HepG2 (cell line): ENCODE measurements around the gene GRB10. TPM values are rescaled to one million over a fixed set of nuclear protein-coding genes. Genes with fewer than 3 reads are reported as not detected.

ENCODE experiments used
- GABPA ChIP-seq, 2 experiments: IDR thresholded peaks; 2 replicates each; pipeline ENCODE4 v1.6.1; 2011 to 2016; ENCODE audit warnings: low read depth in 2 of 2, low read length in 1 of 2, missing biosample characterization in 1 of 2, missing genetic modification characterization in 1 of 2
- GATAD2A ChIP-seq: IDR thresholded peaks from 2 replicates; pipeline ENCODE4 v1.6.1; 2016
- HMG20A ChIP-seq: IDR thresholded peaks from 2 replicates; pipeline ENCODE4 v1.6.1; 2016; ENCODE audit warnings: borderline replicate concordance
- KDM6A ChIP-seq: IDR thresholded peaks from 2 replicates; pipeline ENCODE4 v1.6.1; 2016; ENCODE audit warnings: low read depth
- MAFK ChIP-seq, 2 experiments: IDR thresholded peaks in 1 of 2; conservative IDR thresholded peaks in 1 of 2; 2 replicates each; pipeline ENCODE4 v1.6.1; 2011; ENCODE audit warnings: improper control_type of control experiment in 2 of 2, low read length in 2 of 2
- MATR3 ChIP-seq: sonication (generic); formaldehyde crosslinking; IDR thresholded peaks from 2 replicates; pipeline ENCODE4 v1.4.0; 2020; ENCODE audit warnings: missing genetic modification reagents
- NCOA2 ChIP-seq: sonication (generic); formaldehyde crosslinking; IDR thresholded peaks from 2 replicates; pipeline ENCODE4 v1.8.0; 2022; ENCODE audit warnings: inconsistent platforms
- NFIC ChIP-seq: IDR thresholded peaks from 2 replicates; pipeline ENCODE4 v1.6.1; 2012; ENCODE audit warnings: mild to moderate bottlenecking, low read length, inconsistent platforms
- SIX1 ChIP-seq: sonication (generic); formaldehyde crosslinking; IDR thresholded peaks from 2 replicates; pipeline ENCODE4 v1.4.0; 2020; ENCODE audit warnings: missing genetic modification reagents, borderline replicate concordance
- SOX13 ChIP-seq, 3 experiments: fragments of 450-650 bp in 1 of 3; sonication (generic) in 1 of 3; formaldehyde crosslinking in 1 of 3; IDR thresholded peaks in 2 of 3; conservative IDR thresholded peaks in 1 of 3; 2 replicates each; pipeline versions ENCODE4 v1.5.0 to v1.6.1; 2016 to 2020; ENCODE audit warnings: antibody characterized with exemption in 1 of 3, mild to moderate bottlenecking in 1 of 3, missing compliant biosample characterization in 1 of 3, missing genetic modification reagents in 1 of 3, moderate library complexity in 1 of 3
- TBX3 ChIP-seq: fragments of 450-650 bp; IDR thresholded peaks from 2 replicates; pipeline ENCODE4 v1.6.1; 2017; ENCODE audit warnings: antibody characterized with exemption, mild to moderate bottlenecking, inconsistent platforms, borderline replicate concordance
- TCF7 ChIP-seq: sonication (generic); IDR thresholded peaks from 2 replicates; pipeline ENCODE4 v1.6.1; 2016; ENCODE audit warnings: antibody characterized with exemption, low read depth
- U2AF2 ChIP-seq: fragments of 200-400 bp; formaldehyde crosslinking; IDR thresholded peaks from 2 replicates; pipeline ENCODE4 v1.6.1; 2017; ENCODE audit warnings: low read depth, mild to moderate bottlenecking, low read length
- ZNF121 ChIP-seq: sonication (generic); formaldehyde crosslinking; IDR thresholded peaks from 2 replicates; pipeline ENCODE4 v1.5.0; 2020; ENCODE audit warnings: mild to moderate bottlenecking, missing genetic modification reagents
- ZNF609 ChIP-seq: sonication (generic); formaldehyde crosslinking; IDR thresholded peaks from 2 replicates; pipeline ENCODE4 v1.4.0; 2020; ENCODE audit warnings: mild to moderate bottlenecking, missing genetic modification reagents, borderline replicate concordance
- ZNF672 ChIP-seq: sonication (generic); formaldehyde crosslinking; IDR thresholded peaks from 2 replicates; pipeline ENCODE4 v1.8.1; 2022; ENCODE audit warnings: missing genetic modification reagents
- polyA plus RNA-seq, 8 experiments: library from polyadenylated mRNA; depleted of rRNA in 3 of 8; stranded (reverse) in 7 of 8; unstranded in 1 of 8; fragments of >200 nt; fragmentation: Illumina TruSeq in 4 of 8; extraction: Trizol in 4 of 8; gene quantifications; 2 replicates each; pipeline versions ENCODE4 v1.2.1 to v1.2.3, GENCODE V29; 2011 to 2016; ENCODE audit warnings: low read depth in 4 of 8, missing spikeins in 1 of 8, mixed read lengths in 1 of 8; ENCODE audit not compliant: insufficient read depth in 1 of 8
- total RNA-seq, 5 experiments: library from RNA; depleted of rRNA; stranded (reverse); fragments of >200 nt; fragmentation: Illumina TruSeq; extraction: Trizol; gene quantifications; 2 replicates each; pipeline ENCODE4 v1.2.3, GENCODE V29; 2016; ENCODE audit warnings: low read depth in 1 of 5
- TF ChIP-seq, protein P1 (sequence below): sonication (generic); formaldehyde crosslinking; IDR thresholded peaks from 2 replicates; pipeline ENCODE4 v1.5.1; 2020; ENCODE audit warnings: mild to moderate bottlenecking, missing genetic modification reagents, borderline replicate concordance
- TF ChIP-seq, protein P2 (sequence below): sonication (generic); formaldehyde crosslinking; IDR thresholded peaks from 2 replicates; pipeline ENCODE4 v1.4.0; 2020; ENCODE audit warnings: missing genetic modification reagents

The GRB10 gene
- total and polyA plus RNA-seq, 2 of the 13 experiments (the other 11 are each of a cell fraction or from before 2014, with no cell fraction given) = 4.0 to 6.8 TPM

GRCh38 chr7:50718876-50719275, 63.8 kb downstream of the GRB10 start (continued):
- TF ChIP-seq, protein P1, sequence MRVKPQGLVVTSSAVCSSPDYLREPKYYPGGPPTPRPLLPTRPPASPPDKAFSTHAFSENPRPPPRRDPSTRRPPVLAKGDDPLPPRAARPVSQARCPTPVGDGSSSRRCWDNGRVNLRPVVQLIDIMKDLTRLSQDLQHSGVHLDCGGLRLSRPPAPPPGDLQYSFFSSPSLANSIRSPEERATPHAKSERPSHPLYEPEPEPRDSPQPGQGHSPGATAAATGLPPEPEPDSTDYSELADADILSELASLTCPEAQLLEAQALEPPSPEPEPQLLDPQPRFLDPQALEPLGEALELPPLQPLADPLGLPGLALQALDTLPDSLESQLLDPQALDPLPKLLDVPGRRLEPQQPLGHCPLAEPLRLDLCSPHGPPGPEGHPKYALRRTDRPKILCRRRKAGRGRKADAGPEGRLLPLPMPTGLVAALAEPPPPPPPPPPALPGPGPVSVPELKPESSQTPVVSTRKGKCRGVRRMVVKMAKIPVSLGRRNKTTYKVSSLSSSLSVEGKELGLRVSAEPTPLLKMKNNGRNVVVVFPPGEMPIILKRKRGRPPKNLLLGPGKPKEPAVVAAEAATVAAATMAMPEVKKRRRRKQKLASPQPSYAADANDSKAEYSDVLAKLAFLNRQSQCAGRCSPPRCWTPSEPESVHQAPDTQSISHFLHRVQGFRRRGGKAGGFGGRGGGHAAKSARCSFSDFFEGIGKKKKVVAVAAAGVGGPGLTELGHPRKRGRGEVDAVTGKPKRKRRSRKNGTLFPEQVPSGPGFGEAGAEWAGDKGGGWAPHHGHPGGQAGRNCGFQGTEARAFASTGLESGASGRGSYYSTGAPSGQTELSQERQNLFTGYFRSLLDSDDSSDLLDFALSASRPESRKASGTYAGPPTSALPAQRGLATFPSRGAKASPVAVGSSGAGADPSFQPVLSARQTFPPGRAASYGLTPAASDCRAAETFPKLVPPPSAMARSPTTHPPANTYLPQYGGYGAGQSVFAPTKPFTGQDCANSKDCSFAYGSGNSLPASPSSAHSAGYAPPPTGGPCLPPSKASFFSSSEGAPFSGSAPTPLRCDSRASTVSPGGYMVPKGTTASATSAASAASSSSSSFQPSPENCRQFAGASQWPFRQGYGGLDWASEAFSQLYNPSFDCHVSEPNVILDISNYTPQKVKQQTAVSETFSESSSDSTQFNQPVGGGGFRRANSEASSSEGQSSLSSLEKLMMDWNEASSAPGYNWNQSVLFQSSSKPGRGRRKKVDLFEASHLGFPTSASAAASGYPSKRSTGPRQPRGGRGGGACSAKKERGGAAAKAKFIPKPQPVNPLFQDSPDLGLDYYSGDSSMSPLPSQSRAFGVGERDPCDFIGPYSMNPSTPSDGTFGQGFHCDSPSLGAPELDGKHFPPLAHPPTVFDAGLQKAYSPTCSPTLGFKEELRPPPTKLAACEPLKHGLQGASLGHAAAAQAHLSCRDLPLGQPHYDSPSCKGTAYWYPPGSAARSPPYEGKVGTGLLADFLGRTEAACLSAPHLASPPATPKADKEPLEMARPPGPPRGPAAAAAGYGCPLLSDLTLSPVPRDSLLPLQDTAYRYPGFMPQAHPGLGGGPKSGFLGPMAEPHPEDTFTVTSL (CRISPR knock-in tag) = peak; percentile 75; the same call in 1 of the 2 replicates
- peak; percentile 38; the same call in 1 of the 2 replicates for TF ChIP-seq NCOA2 (CRISPR knock-in tag)
- peak; percentile 75; the same call in 1 of the 2 replicates for TF ChIP-seq NFIC
- TF ChIP-seq TBX3 = peak; percentile 85; the same call in 1 of the 2 replicates
- peak; percentile 22; the same call in 1 of the 2 replicates for TF ChIP-seq SIX1
- TF ChIP-seq GABPA (IDR thresholded peaks at IDR 0.05; ENCODE audit: low read depth, low read length) = no peak
- no peak for TF ChIP-seq GABPA (CRISPR knock-in tag; IDR thresholded peaks at IDR 0.05; ENCODE audit: low read depth)
- TF ChIP-seq ZNF672 (CRISPR knock-in tag) = no peak
- no peak for TF ChIP-seq U2AF2
- 0 out of 2 replicates have a peak, but pooled peaks have one; percentile 14 for TF ChIP-seq SOX13 (IDR thresholded peaks at IDR 0.05)
- peak in 1 of 2 experiments; percentile 57; a peak in 1 of 4 replicates for TF ChIP-seq SOX13 (CRISPR knock-in tag; conservative IDR thresholded peaks at IDR 0.05 in 1 of 2, IDR thresholded peaks at IDR 0.05 in 1 of 2)
- TF ChIP-seq TCF7 = peak; percentile 38; the same call in 1 of the 2 replicates
- 0 out of 2 replicates have a peak, but pooled peaks have one; percentile 34 for TF ChIP-seq KDM6A (CRISPR knock-in tag)
- peak; percentile 58 for TF ChIP-seq GATAD2A (CRISPR knock-in tag)
- peak; percentile 96 for TF ChIP-seq ZNF609 (CRISPR knock-in tag)
- no peak for TF ChIP-seq MATR3 (CRISPR knock-in tag)
- peak; percentile 68; the same call in 1 of the 2 replicates for TF ChIP-seq HMG20A (CRISPR knock-in tag)
- TF ChIP-seq, protein P2, sequence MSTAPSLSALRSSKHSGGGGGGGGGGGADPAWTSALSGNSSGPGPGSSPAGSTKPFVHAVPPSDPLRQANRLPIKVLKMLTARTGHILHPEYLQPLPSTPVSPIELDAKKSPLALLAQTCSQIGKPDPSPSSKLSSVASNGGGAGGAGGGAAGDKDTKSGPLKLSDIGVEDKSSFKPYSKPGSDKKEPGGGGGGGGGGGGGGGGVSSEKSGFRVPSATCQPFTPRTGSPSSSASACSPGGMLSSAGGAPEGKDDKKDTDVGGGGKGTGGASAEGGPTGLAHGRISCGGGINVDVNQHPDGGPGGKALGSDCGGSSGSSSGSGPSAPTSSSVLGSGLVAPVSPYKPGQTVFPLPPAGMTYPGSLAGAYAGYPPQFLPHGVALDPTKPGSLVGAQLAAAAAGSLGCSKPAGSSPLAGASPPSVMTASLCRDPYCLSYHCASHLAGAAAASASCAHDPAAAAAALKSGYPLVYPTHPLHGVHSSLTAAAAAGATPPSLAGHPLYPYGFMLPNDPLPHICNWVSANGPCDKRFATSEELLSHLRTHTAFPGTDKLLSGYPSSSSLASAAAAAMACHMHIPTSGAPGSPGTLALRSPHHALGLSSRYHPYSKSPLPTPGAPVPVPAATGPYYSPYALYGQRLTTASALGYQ (CRISPR knock-in tag) = peak; percentile 73
- TF ChIP-seq MAFK (conservative IDR thresholded peaks at IDR 0.05 in 1 of 2, IDR thresholded peaks at IDR 0.05 in 1 of 2; ENCODE audit: low read length in 2 of 2) = no peak
- no peak for TF ChIP-seq ZNF121 (CRISPR knock-in tag)
